CD14-positive monocyte (primary cell): ENCODE data around the gene TRDN. TPM values are rescaled to one million over a fixed set of nuclear protein-coding genes. Genes with fewer than 3 reads are reported as not detected.

Source experiments
- DNase-seq, 3 donors: peaks; one replicate each; pipeline ENCODE4 v3.0.0-alpha.2; 2011 to 2022
- H2AFZ ChIP-seq: 2 replicates; pipeline ENCODE4 v1.6.0; 2012; ENCODE audit warnings: mild to moderate bottlenecking, low read depth, low read length, inconsistent platforms; ENCODE audit not compliant: insufficient read depth, poor library complexity, severe bottlenecking
- H3K27ac ChIP-seq, 2 donors: 1 replicate in 1 of 2; 2 replicates in 1 of 2; pipeline ENCODE4 v1.5.1; 2012 to 2013; ENCODE audit warnings: low read length in 2 of 2, control low read depth in 1 of 2, inconsistent platforms in 1 of 2, low read depth in 1 of 2, mild to moderate bottlenecking in 1 of 2
- H3K27me3 ChIP-seq, 2 donors: one replicate each; pipeline versions ENCODE4 v1.6.0 to v1.6.1; 2011 to 2013; ENCODE audit warnings: low read length in 2 of 2; ENCODE audit not compliant: control insufficient read depth in 2 of 2, insufficient read depth in 2 of 2
- H3K36me3 ChIP-seq, 2 donors: replicated peaks in 1 of 2; 1 replicate in 1 of 2; 2 replicates in 1 of 2; pipeline versions ENCODE4 v1.5.1 to v1.6.1; 2012 to 2013; ENCODE audit warnings: low read length in 2 of 2, control low read depth in 1 of 2, inconsistent platforms in 1 of 2, mild to moderate bottlenecking in 1 of 2; ENCODE audit not compliant: insufficient read depth in 2 of 2, control insufficient read depth in 1 of 2
- H3K4me1 ChIP-seq, 2 donors: 1 replicate in 1 of 2; 2 replicates in 1 of 2; pipeline versions ENCODE4 v1.5.1 to v1.6.1; 2012 to 2013; ENCODE audit warnings: low read length in 2 of 2, control low read depth in 1 of 2, inconsistent platforms in 1 of 2, mild to moderate bottlenecking in 1 of 2, moderate library complexity in 1 of 2; ENCODE audit not compliant: insufficient read depth in 2 of 2, control insufficient read depth in 1 of 2
- H3K4me2 ChIP-seq: replicated peaks from 2 replicates; pipeline ENCODE3; 2012; ENCODE audit warnings: low read length, moderate library complexity, mild to moderate bottlenecking; ENCODE audit not compliant: poor library complexity, severe bottlenecking; ENCODE audit errors: extremely low read depth
- H3K4me3 ChIP-seq, 3 experiments: fragments of 200-600 bp in 1 of 3; sonication (generic) in 1 of 3; replicated peaks in 1 of 3; 1 replicate in 2 of 3; 2 replicates in 1 of 3; pipeline ENCODE4 v1.5.1; 2011 to 2013; ENCODE audit warnings: low read length in 3 of 3, mild to moderate bottlenecking in 3 of 3, control low read depth in 2 of 3, low read depth in 2 of 3, inconsistent platforms in 1 of 3, moderate library complexity in 1 of 3
- H3K79me2 ChIP-seq: 2 replicates; pipeline ENCODE4 v1.6.0; 2012; ENCODE audit warnings: mild to moderate bottlenecking, control low read depth, inconsistent platforms, low read length, moderate library complexity; ENCODE audit not compliant: insufficient read depth
- H3K9ac ChIP-seq: 2 replicates; pipeline ENCODE4 v1.6.0; 2017; ENCODE audit warnings: low read length, mild to moderate bottlenecking; ENCODE audit not compliant: insufficient read depth, poor library complexity, severe bottlenecking
- H3K9me3 ChIP-seq, 2 donors: replicated peaks in 1 of 2; 1 replicate in 1 of 2; 2 replicates in 1 of 2; pipeline versions ENCODE4 v1.5.1 to v1.6.1; 2012 to 2013; ENCODE audit warnings: low read length in 2 of 2, control low read depth in 1 of 2; ENCODE audit not compliant: control insufficient read depth in 1 of 2, insufficient read depth in 1 of 2
- H4K20me1 ChIP-seq: 2 replicates; pipeline ENCODE4 v1.6.0; 2012; ENCODE audit warnings: mild to moderate bottlenecking, low read length, control low read depth, moderate library complexity; ENCODE audit not compliant: insufficient read depth
- H3K27ac Mint-ChIP-seq, 7 donors: one replicate each; pipeline ENCODE4 v1.8.0; 2020; ENCODE audit warnings: mild to moderate bottlenecking in 7 of 7, mixed read lengths in 7 of 7, moderate library complexity in 6 of 7, inconsistent platforms in 2 of 7
- H3K27me3 Mint-ChIP-seq, 3 donors: one replicate each; pipeline ENCODE4 v1.8.0; 2021 to 2022; ENCODE audit warnings: low read depth in 3 of 3, mild to moderate bottlenecking in 3 of 3, mixed read lengths in 3 of 3, moderate library complexity in 3 of 3, inconsistent platforms in 1 of 3
- H3K36me3 Mint-ChIP-seq, 2 donors: one replicate each; pipeline ENCODE4 v1.8.0; 2020; ENCODE audit warnings: mixed read lengths in 2 of 2, inconsistent platforms in 1 of 2, mild to moderate bottlenecking in 1 of 2
- H3K4me1 Mint-ChIP-seq: one replicate; pipeline ENCODE4 v1.8.0; 2020; ENCODE audit warnings: mild to moderate bottlenecking, mixed read lengths
- H3K4me3 Mint-ChIP-seq, 2 donors: one replicate each; pipeline ENCODE4 v1.8.0; 2020; ENCODE audit warnings: mild to moderate bottlenecking in 2 of 2, mixed read lengths in 2 of 2, moderate library complexity in 1 of 2
- H3K9me3 Mint-ChIP-seq, 7 donors: one replicate each; pipeline ENCODE4 v1.8.0; 2020 to 2022; ENCODE audit warnings: mixed read lengths in 7 of 7, mild to moderate bottlenecking in 6 of 7, moderate library complexity in 6 of 7, inconsistent platforms in 2 of 7
- CTCF ChIP-seq: fragments of 200-600 bp; IDR thresholded peaks from one replicate; pipeline ENCODE4 v1.8.0; 2022; ENCODE audit warnings: antibody characterized with exemption, mild to moderate bottlenecking
- WGBS: methylation state at CpG from one replicate; pipeline ENCODE4 v1.1.5; 2013; ENCODE audit warnings: missing lambda C conversion rate; ENCODE audit not compliant: insufficient coverage; 5-methylcytosine and 5-hydroxymethylcytosine counted together
- intact Hi-C, 2 donors: fragments of 100-400 bp; cut with micrococcal nuclease; formaldehyde crosslinking; loops; one replicate each; pipeline versions ENCODE4 v1.15.0 to v1.15.1; 2023
- polyA plus RNA-seq, 3 donors: library from polyadenylated mRNA; depleted of rRNA in 1 of 3; unstranded in 2 of 3; stranded (reverse) in 1 of 3; fragments of 300-500 nt in 2 of 3; fragments of >200 nt in 1 of 3; fragmentation: Illumina TruSeq in 2 of 3; gene quantifications; 1 replicate in 2 of 3; 2 replicates in 1 of 3; pipeline ENCODE4 v1.2.3, GENCODE V29; 2012 to 2021

Gene TRDN
- polyA plus RNA-seq, 3 donors = not detected

GRCh38 chr6:123309130-123309529, 327.6 kb downstream of the TRDN start:
- no peak for TF ChIP-seq CTCF
- H3K27ac ChIP-seq = no peak overlapping the region
- no peak overlapping the region for H2AFZ ChIP-seq
- H3K36me3 ChIP-seq = no peaks in the 10 kb centered on the region
- no peaks in the 10 kb centered on the region for H3K4me1 ChIP-seq
- no peak overlapping the region for H3K4me3 ChIP-seq
- H3K4me1 Mint-ChIP-seq = no peaks in the 10 kb centered on the region
- DNase-seq = no peak
- no peak overlapping the region for H3K4me2 ChIP-seq
- no peak overlapping the region for H3K27ac Mint-ChIP-seq
- H3K27me3 ChIP-seq = no peaks in the 10 kb centered on the region
- H4K20me1 ChIP-seq = no peaks in the 10 kb centered on the region
- no peak overlapping the region for H3K9ac ChIP-seq
- peaks cover 0 to 1% (median 0%) of the 10 kb centered on the region in 3 donors for H3K27me3 Mint-ChIP-seq
- H3K36me3 Mint-ChIP-seq = no peaks in the 10 kb centered on the region
- no peaks in the 10 kb centered on the region for H3K9me3 ChIP-seq
- no peaks in the 10 kb centered on the region for H3K79me2 ChIP-seq
- intact Hi-C loops = no loop called here
- 80% methylated on average over 1 of the region's 1 CpG for WGBS
- H3K9me3 Mint-ChIP-seq = no peaks in the 10 kb centered on the region
- no peak overlapping the region for H3K4me3 Mint-ChIP-seq

GRCh38 chr6:123306334-123306733, 330.4 kb downstream of the TRDN start:
- Histone ChIP-seq H3K27ac (no peak overlapping the region), H3K4me2 (no peak overlapping the region), H3K4me1 (no peaks in the 10 kb centered on the region), H4K20me1 (no peaks in the 10 kb centered on the region), H3K36me3 (no peaks in the 10 kb centered on the region), H3K27me3 (no peaks in the 10 kb centered on the region), H3K9ac (no peak overlapping the region), H3K9me3 (no peaks in the 10 kb centered on the region), H3K79me2 (no peaks in the 10 kb centered on the region), H3K4me3 (no peak overlapping the region), H2AFZ (no peak overlapping the region)
- no peak overlapping the region for H3K27ac Mint-ChIP-seq
- H3K36me3 Mint-ChIP-seq = no peaks in the 10 kb centered on the region
- WGBS = 100% methylated on average over 1 of the region's 2 CpGs
- H3K4me3 Mint-ChIP-seq = no peak overlapping the region
- no peaks in the 10 kb centered on the region for H3K9me3 Mint-ChIP-seq
- DNase-seq = no peak
- TF ChIP-seq CTCF = no peak
- no peaks in the 10 kb centered on the region for H3K27me3 Mint-ChIP-seq
- intact Hi-C loops = no loop called here
- H3K4me1 Mint-ChIP-seq = no peaks in the 10 kb centered on the region
